GM18519 (cell line): ENCODE results near the gene SOX14.

Experiments
- ATAC-seq: cut with Tn5 transposase; IDR thresholded peaks from one replicate; pipeline ENCODE4 v1.9.1; 2021; ENCODE audit warnings: mild to moderate bottlenecking, moderate library complexity; ENCODE audit not compliant: unreplicated experiment, low FRiP score

The SOX14 gene

DNA sequence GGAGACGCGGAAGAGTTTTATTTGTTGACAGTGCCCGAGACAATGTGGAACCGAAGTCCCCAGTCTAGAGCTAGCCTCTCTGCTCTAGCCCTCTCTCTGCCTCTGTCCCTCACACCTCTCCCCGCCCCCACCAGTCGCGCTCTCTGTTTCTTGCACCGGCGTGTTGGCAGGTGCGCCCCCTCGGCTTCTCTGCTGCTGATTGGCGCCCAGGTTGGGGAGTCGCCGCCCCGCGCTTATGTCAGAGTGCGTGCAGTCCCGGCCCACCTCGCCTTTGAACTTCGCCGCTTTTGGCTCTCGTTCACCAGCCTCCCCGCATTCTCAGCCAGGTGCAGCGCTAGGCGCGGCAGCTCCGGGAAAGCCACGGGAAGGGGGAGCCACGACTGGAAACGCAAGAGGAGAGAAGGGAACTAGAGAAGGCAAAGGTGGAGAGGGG, at the start of gene SOX14:
Gene SOX14, plus strand, starts transcription at position 315 of the 433 bp plus-strand sequence. CDS start 470 bp downstream, outside the sequence.
- no peak for ATAC-seq

GRCh38 chr3:137714551-137714950, 49.6 kb upstream of the SOX14 start:
- ATAC-seq = no peak

- ATAC-seq = no peak
Observed at GRCh38 chr3:137724240-137724639, 39.9 kb upstream of the SOX14 start.

DNA sequence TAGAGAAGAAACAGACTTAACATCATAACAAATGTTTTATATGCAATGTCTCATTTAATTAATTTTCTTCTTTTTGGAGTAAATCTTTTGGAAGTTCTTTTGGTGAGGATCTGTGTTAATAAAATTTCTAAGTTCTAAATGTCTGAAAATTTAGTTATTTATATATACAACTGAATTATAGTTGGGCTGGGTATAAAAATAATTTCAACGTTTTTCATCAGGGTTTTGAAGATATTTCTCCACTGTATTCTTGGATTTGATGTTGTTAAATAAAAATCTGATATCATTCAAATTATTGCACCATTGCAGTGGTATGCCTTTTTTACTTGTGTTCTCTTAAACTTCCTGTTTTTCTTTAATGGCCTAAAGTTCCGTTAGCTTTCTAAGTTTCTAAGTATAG, 26.9 kb upstream of the SOX14 start:
- no peak for ATAC-seq

GRCh38 chr3:137738710-137739109, 25.4 kb upstream of the SOX14 start:
- ATAC-seq = no peak

DNA sequence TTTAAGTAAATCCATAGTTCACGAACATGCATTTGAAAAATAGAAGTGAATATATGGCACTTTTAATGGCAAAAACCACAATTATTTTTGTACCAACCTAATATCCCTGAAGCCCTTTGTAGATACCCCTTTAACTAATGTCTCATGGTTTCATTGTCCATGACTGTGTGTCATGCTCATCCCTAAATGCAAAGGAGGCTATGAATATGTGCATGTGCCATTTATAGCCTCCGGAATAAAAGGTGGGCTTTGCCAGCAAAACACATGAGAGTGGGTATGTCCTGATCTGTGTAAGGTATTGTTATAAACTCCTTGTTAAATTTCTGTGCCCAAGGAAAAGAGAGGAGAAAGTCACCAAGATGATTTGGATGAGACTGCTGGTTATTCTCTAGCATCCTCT, 20.5 kb upstream of the SOX14 start:
- no peak for ATAC-seq

DNA sequence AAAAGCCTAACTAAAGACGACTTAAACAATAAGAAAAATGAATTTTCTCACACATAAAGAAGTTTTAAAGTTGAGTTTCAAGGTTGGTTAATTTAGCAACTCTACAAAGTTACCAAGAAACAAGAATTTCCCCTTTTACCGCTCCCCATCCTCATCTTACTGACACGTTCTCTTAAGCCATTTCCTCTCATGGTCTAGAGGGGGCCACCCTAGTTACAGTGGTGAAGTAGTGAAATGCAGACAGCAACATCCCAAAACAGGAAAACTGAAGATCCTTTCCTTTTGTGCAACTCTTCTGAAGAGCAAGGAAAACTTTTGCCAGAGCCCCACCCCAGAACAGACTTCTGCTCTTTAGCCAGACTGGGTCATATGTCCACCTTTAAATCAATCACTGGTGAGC, 17.3 kb upstream of the SOX14 start:
- no peak for ATAC-seq

DNA sequence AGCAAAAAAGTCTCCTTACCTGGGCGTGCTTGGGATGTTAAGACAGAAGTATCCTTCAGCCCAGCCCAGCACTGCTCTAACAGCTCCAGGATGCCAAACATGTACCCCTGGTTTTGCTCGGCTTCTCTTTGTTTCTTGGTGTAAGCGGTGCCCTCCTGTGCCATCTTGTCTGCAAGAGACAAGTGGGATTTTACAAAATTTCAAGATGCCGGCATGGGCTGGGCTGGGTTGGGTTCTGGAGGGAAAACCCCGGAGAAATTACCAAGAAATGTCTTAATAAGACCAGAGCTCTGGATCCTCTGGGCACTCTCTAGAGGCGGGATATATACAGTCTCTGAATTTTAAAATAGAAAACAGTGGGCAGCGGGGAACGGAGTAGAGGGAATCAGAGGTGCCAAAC, 4.6 kb upstream of the SOX14 start:
- ATAC-seq = no peak

DNA sequence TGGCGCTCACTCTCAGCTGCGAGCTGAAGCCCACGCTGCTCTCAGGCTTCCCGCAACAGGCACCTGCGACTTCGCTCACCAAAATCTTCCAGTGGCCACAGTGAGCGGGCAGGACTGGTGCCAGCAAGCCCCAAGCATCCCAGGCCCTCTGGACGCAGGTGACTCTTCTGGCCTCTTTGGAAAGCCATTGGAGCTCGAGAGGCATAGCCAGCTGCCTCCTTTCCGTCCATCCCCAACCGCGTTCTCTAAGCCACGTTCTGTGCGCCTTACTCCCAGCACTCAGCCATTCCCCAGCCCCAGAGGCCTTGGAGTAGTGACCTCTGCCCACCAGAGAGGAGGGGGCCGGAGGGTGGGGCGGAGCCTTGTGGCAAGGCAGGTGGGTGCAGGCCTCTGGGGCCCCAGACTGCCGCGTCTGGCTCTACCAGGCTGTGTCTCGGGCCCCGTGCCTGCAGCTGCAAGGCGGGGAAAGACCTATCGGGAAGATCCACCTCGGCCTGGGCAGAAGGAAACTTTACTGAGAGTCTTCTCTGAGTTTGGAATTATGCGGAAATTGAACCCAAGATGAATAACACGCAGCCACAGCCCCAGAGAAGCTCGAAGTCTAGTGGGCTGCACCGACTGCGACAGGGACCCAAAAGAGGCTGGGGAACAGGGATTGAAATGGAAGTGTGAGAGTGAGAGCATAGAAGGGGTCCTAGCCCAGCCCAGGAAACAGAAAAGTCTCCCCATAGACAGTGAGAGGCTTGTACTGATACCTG, 3.6 kb upstream of the SOX14 start:
- no peak for ATAC-seq

DNA sequence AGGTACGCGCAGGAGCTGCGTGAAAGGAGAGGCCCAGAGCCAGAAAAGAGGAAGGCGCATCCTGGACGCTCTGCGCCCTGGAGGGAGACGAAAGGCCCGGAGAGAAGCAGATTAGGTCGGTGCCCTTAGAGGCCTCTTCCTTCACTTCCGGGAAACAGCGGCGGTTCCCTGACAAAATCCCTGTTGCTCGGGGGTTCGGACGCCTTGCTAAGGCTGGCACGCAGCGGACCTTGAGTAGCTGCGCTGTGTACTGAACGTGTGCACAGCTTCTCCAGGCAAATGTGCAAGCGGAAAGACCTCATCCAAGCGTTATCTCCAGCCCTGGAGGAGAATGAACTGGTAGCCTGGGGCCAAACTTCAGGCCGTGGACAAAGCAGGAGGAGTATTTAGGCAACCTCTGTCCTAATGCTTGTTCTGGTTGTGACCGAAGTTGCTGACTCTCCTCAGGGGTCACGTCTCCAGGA, 3.0 kb upstream of the SOX14 start:
- no peak for ATAC-seq

- ATAC-seq = no peak
Observed at GRCh38 chr3:137761563-137762503, 2.3 kb upstream of the SOX14 start.

GRCh38 chr3:137762674-137763593, 1.2 kb upstream of the SOX14 start:
- no peak for ATAC-seq

GRCh38 chr3:137763594-137763938, 549 bp upstream of the SOX14 start:
- ATAC-seq = no peak

GRCh38 chr3:137764563-137765309, 621 bp downstream of the SOX14 start:
- ATAC-seq = no peak

GRCh38 chr3:137765310-137766033, 1.4 kb downstream of the SOX14 start:
- no peak for ATAC-seq

DNA sequence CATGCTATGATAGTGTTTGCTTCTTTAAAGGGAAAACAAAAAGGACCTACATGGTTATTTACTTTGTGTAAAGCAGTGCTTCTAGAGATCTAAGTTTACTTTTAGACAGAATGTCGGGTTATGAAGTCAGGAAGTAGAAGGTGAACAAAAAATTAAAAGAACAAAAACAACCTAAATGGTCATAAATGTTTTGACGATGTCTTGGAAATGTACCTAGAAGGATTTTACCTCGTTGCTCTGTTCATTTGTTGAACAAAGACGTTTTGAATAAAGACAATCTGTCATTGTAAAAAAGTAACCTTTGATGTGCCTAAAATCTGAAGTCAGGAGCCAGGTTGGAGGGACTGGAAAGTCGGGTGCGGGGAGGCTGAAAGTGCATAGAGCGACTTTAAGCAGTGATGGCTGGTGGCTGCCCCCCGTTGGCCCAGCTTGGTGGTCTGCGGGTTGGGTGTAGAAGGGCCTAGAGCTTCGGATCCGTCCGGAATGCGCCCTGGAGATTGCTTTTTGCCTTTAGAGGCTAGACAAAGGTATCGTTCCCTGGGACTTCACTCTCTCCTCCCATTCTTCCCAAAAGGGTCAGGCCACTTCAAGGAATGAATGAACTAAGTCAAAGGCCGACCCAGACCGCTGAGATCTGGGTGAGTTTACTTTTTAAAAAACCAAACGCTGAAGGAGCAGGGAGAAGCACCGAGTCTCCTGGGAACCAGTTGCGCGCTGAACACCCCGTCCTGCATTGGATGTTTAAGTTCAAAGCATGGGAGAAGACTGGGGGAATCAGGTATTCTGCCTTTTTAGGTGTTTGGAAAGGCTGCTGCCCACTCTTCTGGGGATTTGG, 2.1 kb downstream of the SOX14 start:
- no peak for ATAC-seq

DNA sequence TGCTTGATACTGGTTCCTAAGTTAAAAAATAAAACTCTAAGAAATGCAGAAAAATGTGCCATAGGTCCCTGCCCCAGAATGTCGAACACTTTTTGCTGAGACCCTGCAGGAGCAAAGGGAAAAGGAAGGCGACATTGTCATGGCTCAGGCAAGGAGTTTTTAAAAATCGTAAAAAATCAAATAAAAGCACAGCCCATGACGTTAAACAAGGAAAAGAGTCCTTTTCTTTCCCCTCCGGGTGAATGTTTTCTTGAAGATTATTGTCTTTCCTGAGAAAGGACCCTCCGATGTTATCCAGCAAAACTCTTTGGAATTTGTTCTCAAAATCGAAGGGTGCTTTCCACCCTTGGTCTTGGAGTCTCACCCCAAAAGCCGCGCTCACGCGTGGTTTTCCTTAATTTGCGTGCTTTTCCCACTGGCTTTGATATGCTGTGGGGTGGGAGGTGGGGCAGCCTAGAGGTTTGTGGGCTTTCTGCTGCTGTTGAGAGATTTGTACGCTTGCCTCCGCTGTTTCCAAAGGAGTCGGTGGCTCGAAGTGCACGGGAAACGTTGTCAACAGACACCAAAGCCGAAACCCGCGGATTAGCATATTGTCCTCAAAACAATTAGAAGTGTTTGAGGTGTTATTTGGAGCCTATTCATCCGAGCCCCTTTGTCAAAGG, 2.9 kb downstream of the SOX14 start:
- no peak for ATAC-seq
